Muscle of arm (tissue), 12 donors: ENCODE results near the gene NUBPL. TPM values are rescaled to one million over a fixed set of nuclear protein-coding genes. Genes with fewer than 3 reads are reported as not detected.
"Not testable (repeated sequence)": the region's sequence is repeated elsewhere in the genome, so short reads cannot be mapped to it uniquely, and the experiment has no call there.

Source experiments
- DNase-seq: peaks from one replicate; pipeline ENCODE4 v3.0.0-alpha.2; 2013
- polyA plus RNA-seq, 12 donors: library from polyadenylated mRNA; unstranded; fragments of 120-200 nt; gene quantifications; one replicate each; pipeline ENCODE4 v1.2.1, GENCODE V29; 2013; ENCODE audit not compliant: insufficient read length in 12 of 12

Gene NUBPL
- polyA plus RNA-seq, 12 donors: 7.4 to 11.3 (median 9.3) TPM; not detected in 1

- no peak for DNase-seq
Measured at GRCh38 chr14:31876741-31877140, 315.5 kb downstream of the NUBPL start.

GRCh38 chr14:31877255-31877798 is 316.1 kb downstream of the NUBPL start:
- DNase-seq: peak; percentile 75

GRCh38 chr14:31879661-31880348 is 318.6 kb downstream of the NUBPL start:
- DNase-seq: no peak

- no peak for DNase-seq
Measured at GRCh38 chr14:31880935-31881334, 319.7 kb downstream of the NUBPL start.

- DNase-seq: no peak
Measured at GRCh38 chr14:31881531-31882310, 320.5 kb downstream of the NUBPL start.

GRCh38 chr14:31884238-31884637 is 323.0 kb downstream of the NUBPL start:
- DNase-seq: no peak

GRCh38 chr14:31884776-31885379 is 323.7 kb downstream of the NUBPL start:
- DNase-seq: no peak

GRCh38 chr14:31886156-31886835 is 325.1 kb downstream of the NUBPL start:
- DNase-seq: no peak

- DNase-seq: no peak
Measured at GRCh38 chr14:31887929-31888580, 326.9 kb downstream of the NUBPL start.

- no peak for DNase-seq
Measured at GRCh38 chr14:31889297-31889696, 328.1 kb downstream of the NUBPL start.

GRCh38 chr14:31890202-31890601 is 329.0 kb downstream of the NUBPL start:
- DNase-seq: not testable (repeated sequence)

- DNase-seq: no peak
Measured at GRCh38 chr14:31893221-31893757, 332.1 kb downstream of the NUBPL start.

GRCh38 chr14:31894351-31894750 is 333.1 kb downstream of the NUBPL start:
- DNase-seq: no peak

GRCh38 chr14:31895206-31895605 is 334.0 kb downstream of the NUBPL start:
- peak; percentile 25 for DNase-seq

GRCh38 chr14:31895646-31896045 is 334.4 kb downstream of the NUBPL start:
- no peak for DNase-seq

- DNase-seq: no peak
Measured at GRCh38 chr14:31897581-31898186, 336.5 kb downstream of the NUBPL start.

- DNase-seq: no peak
Measured at GRCh38 chr14:31898838-31899528, 337.8 kb downstream of the NUBPL start.

GRCh38 chr14:31902002-31902401 is 340.8 kb downstream of the NUBPL start:
- no peak for DNase-seq

- DNase-seq: no peak
Measured at GRCh38 chr14:31902945-31903646, 341.9 kb downstream of the NUBPL start.
